Measurements from ENCODE around the gene EID3. TPM values are rescaled to one million over a fixed set of nuclear protein-coding genes. Genes with fewer than 3 reads are reported as not detected.

Gene EID3
- total and polyA plus RNA-seq, 2 donors (not counting 1 experiment from before 2014, with no cell fraction given): 6.4 to 9.4 TPM

- H3K27me3 Mint-ChIP-seq: no peaks in the 10 kb centered on the region
- Histone ChIP-seq H3K9me3 (ENCODE audit: control extremely low read depth in 1 of 3, control insufficient read depth in 2 of 3, insufficient read depth in 1 of 3, low read length in 2 of 3) (no peaks in the 10 kb centered on the region), H3K79me2 (ENCODE audit: control insufficient read depth, insufficient read depth, low read length) (peaks cover 46% of the 10 kb centered on the region), H3K27ac (ENCODE audit: low read length in 2 of 2) (no peak overlapping the region), H3K36me3 (replicated peaks in 1 of 2; ENCODE audit: control extremely low read depth in 1 of 2, control insufficient read depth in 1 of 2, extremely low read depth in 1 of 2, insufficient read depth in 2 of 2, low read length in 1 of 2) (peaks cover 3 to 25% of the 10 kb centered on the region in 2 experiments), H4K20me1 (ENCODE audit: control insufficient read depth, insufficient read depth, low read length, poor library complexity, severe bottlenecking) (peaks cover 17% of the 10 kb centered on the region), H3K4me2 (replicated peaks; ENCODE audit: low read depth, low read length, poor library complexity, severe bottlenecking) (no peak overlapping the region), H3K27me3 (replicated peaks in 1 of 4; ENCODE audit: control extremely low read depth in 1 of 4, control insufficient read depth in 3 of 4, insufficient read depth in 4 of 4, low read length in 3 of 4) (no peaks in the 10 kb centered on the region), H3K4me3 (ENCODE audit: control extremely low read depth in 1 of 5, extremely low read depth in 1 of 5, insufficient read depth in 1 of 5, low read depth in 2 of 5, low read length in 4 of 5) (no peak overlapping the region), H3K9ac (ENCODE audit: low read length) (no peak overlapping the region), H2AFZ (ENCODE audit: insufficient read depth, low read depth, low read length, poor library complexity, severe bottlenecking) (no peak overlapping the region), H3K4me1 (ENCODE audit: control insufficient read depth in 2 of 2, insufficient read depth in 2 of 2, low read length in 2 of 2) (peaks cover 0 to 7% of the 10 kb centered on the region in 2 donors)
- no peaks in the 10 kb centered on the region for H3K9me3 Mint-ChIP-seq (ENCODE audit: insufficient read depth)
- no peak overlapping the region for H3K4me3 Mint-ChIP-seq
- ATAC-seq (ENCODE audit: low read depth): no peak
- CTCF ChIA-PET: interaction anchor here (0.9 kb wide), 1 partner anchor 94 kb away, joined by 3 read pairs; the partner anchor contains the start of gene TXNRD1
- no peak for TF ChIP-seq EZH2 (IDR thresholded peaks at IDR 0.05; ENCODE audit: borderline replicate concordance, insufficient read depth, low read depth, low read length, poor library complexity, severe bottlenecking)
- TF ChIP-seq CTCF (IDR thresholded peaks at IDR 0.05): no peak
- H3K4me1 Mint-ChIP-seq: peaks cover 21% of the 10 kb centered on the region
- intact Hi-C loops (cut with micrococcal nuclease): no loop called here
- POLR2A ChIA-PET: interaction anchor here (0.7 kb wide), 1 partner anchor 11 kb away, joined by 8 read pairs; no protein-coding TSS in a partner anchor
- WGBS (ENCODE audit: insufficient coverage): 100% methylated on average over 2 of the region's 4 CpGs
- DNase-seq: no peak
- H3K27ac Mint-ChIP-seq: no peak overlapping the region
Measured at GRCh38 chr12:104309446-104309993, 6.0 kb downstream of the EID3 start.

- ATAC-seq (ENCODE audit: low read depth) (no peak), DNase-seq (no peak)
- peaks cover 8% of the 10 kb centered on the region for H3K4me1 Mint-ChIP-seq
- Histone ChIP-seq H3K36me3 (replicated peaks in 1 of 2; ENCODE audit: control extremely low read depth in 1 of 2, control insufficient read depth in 1 of 2, extremely low read depth in 1 of 2, insufficient read depth in 2 of 2, low read length in 1 of 2) (peaks cover 6 to 33% of the 10 kb centered on the region in 2 experiments), H3K4me1 (ENCODE audit: control insufficient read depth in 2 of 2, insufficient read depth in 2 of 2, low read length in 2 of 2) (no peaks in the 10 kb centered on the region), H4K20me1 (ENCODE audit: control insufficient read depth, insufficient read depth, low read length, poor library complexity, severe bottlenecking) (peaks cover 17% of the 10 kb centered on the region), H3K27ac (ENCODE audit: low read length in 2 of 2) (no peak overlapping the region), H2AFZ (ENCODE audit: insufficient read depth, low read depth, low read length, poor library complexity, severe bottlenecking) (no peak overlapping the region), H3K4me2 (replicated peaks; ENCODE audit: low read depth, low read length, poor library complexity, severe bottlenecking) (no peak overlapping the region), H3K27me3 (replicated peaks in 1 of 4; ENCODE audit: control extremely low read depth in 1 of 4, control insufficient read depth in 3 of 4, insufficient read depth in 4 of 4, low read length in 3 of 4) (no peaks in the 10 kb centered on the region), H3K79me2 (ENCODE audit: control insufficient read depth, insufficient read depth, low read length) (peaks cover 32% of the 10 kb centered on the region), H3K4me3 (ENCODE audit: control extremely low read depth in 1 of 5, extremely low read depth in 1 of 5, insufficient read depth in 1 of 5, low read depth in 2 of 5, low read length in 4 of 5) (no peak overlapping the region), H3K9me3 (ENCODE audit: control extremely low read depth in 1 of 3, control insufficient read depth in 2 of 3, insufficient read depth in 1 of 3, low read length in 2 of 3) (no peaks in the 10 kb centered on the region), H3K9ac (ENCODE audit: low read length) (no peak overlapping the region)
- no CpG with 5 or more reads among the region's 5 CpGs for WGBS (ENCODE audit: insufficient coverage)
- no peak for TF ChIP-seq CTCF (IDR thresholded peaks at IDR 0.05)
- TF ChIP-seq EZH2 (IDR thresholded peaks at IDR 0.05; ENCODE audit: borderline replicate concordance, insufficient read depth, low read depth, low read length, poor library complexity, severe bottlenecking): no peak
- no peaks in the 10 kb centered on the region for H3K9me3 Mint-ChIP-seq (ENCODE audit: insufficient read depth)
- H3K27ac Mint-ChIP-seq: no peak overlapping the region
- H3K27me3 Mint-ChIP-seq: no peaks in the 10 kb centered on the region
- no peak overlapping the region for H3K4me3 Mint-ChIP-seq
- intact Hi-C loops (cut with micrococcal nuclease): no loop called here
- ChIA-PET POLR2A (no interaction called here), CTCF (interaction anchor here (1.0 kb wide), 1 partner anchor 95 kb away, joined by 3 read pairs; the partner anchor contains the start of gene TXNRD1)
Measured at GRCh38 chr12:104310751-104311633, 7.5 kb downstream of the EID3 start.

Data from B cell (primary cell).